Large intestine (tissue), 3 donors: Measurements from ENCODE around the gene PAK5. TPM values are rescaled to one million over a fixed set of nuclear protein-coding genes. Genes with fewer than 3 reads are reported as not detected.

Experiments
- DNase-seq, 2 donors: peaks; one replicate each; pipeline versions ENCODE4 v3.0.0 to v3.0.0-alpha.2; 2013
- H3K27ac ChIP-seq: one replicate; pipeline ENCODE4 v1.5.1; 2013; ENCODE audit warnings: low read length
- H3K27me3 ChIP-seq: 2 replicates; pipeline ENCODE4 v1.6.1; 2013; ENCODE audit warnings: low read length; ENCODE audit not compliant: control insufficient read depth, insufficient read depth
- H3K36me3 ChIP-seq: 2 replicates; pipeline ENCODE4 v1.6.1; 2013; ENCODE audit warnings: low read length; ENCODE audit not compliant: control insufficient read depth, insufficient read depth
- H3K4me1 ChIP-seq: one replicate; pipeline ENCODE4 v1.6.1; 2013; ENCODE audit warnings: low read length; ENCODE audit not compliant: control insufficient read depth, insufficient read depth
- H3K4me3 ChIP-seq: one replicate; pipeline ENCODE4 v1.5.1; 2013; ENCODE audit warnings: low read length
- H3K9me3 ChIP-seq: one replicate; pipeline ENCODE4 v1.6.1; 2013; ENCODE audit warnings: mild to moderate bottlenecking, low read depth, low read length, moderate library complexity; ENCODE audit not compliant: control insufficient read depth
- WGBS: methylation state at CpG from one replicate; pipeline ENCODE4 v1.1.5; 2013; ENCODE audit warnings: low lambda C conversion rate; ENCODE audit not compliant: insufficient coverage; 5-methylcytosine and 5-hydroxymethylcytosine counted together
- polyA plus RNA-seq: library from polyadenylated mRNA; unstranded; fragments of 120-200 nt; gene quantifications from one replicate; pipeline ENCODE4 v1.2.1, GENCODE V29; 2013

The PAK5 gene
- polyA plus RNA-seq, 1 donor, result 1.6 TPM

GRCh38 chr20:9837634-9838033, 1.2 kb downstream of the PAK5 start:
- no peak overlapping the region for H3K4me3 ChIP-seq
- no peaks in the 10 kb centered on the region for H3K36me3 ChIP-seq
- H3K27ac ChIP-seq, result no peak overlapping the region
- peaks cover 42% of the 10 kb centered on the region for H3K27me3 ChIP-seq
- H3K4me1 ChIP-seq, result peaks cover 4% of the 10 kb centered on the region
- H3K9me3 ChIP-seq, result peaks cover 3% of the 10 kb centered on the region
- no peak for DNase-seq
- WGBS, result 33% methylated on average over 3 of the region's 7 CpGs

GRCh38 chr20:9835302-9835701, 3.6 kb downstream of the PAK5 start:
- 83% methylated on average over 1 of the region's 1 CpG for whole genome bisulfite sequencing
- H3K4me3 ChIP-seq, result no peak overlapping the region

GRCh38 chr20:9831032-9831431, 7.8 kb downstream of the PAK5 start:
- no peaks in the 10 kb centered on the region for H3K4me1 ChIP-seq
- peaks cover 2% of the 10 kb centered on the region for H3K27me3 ChIP-seq
- H3K9me3 ChIP-seq, result no peaks in the 10 kb centered on the region
- DNase-seq, result no peak
- H3K36me3 ChIP-seq, result no peaks in the 10 kb centered on the region
- no peak overlapping the region for H3K4me3 ChIP-seq
- no peak overlapping the region for H3K27ac ChIP-seq
- no CpG with 5 or more reads among the region's 5 CpGs for WGBS

More at GRCh38 chr20:9835302-9835701, 3.6 kb downstream of the PAK5 start:
- H3K27ac ChIP-seq, result no peak overlapping the region
- no peaks in the 10 kb centered on the region for H3K36me3 ChIP-seq
- peaks cover 3% of the 10 kb centered on the region for H3K9me3 ChIP-seq
- no peak for DNase-seq
- peaks cover 4% of the 10 kb centered on the region for H3K4me1 ChIP-seq
- H3K27me3 ChIP-seq, result peaks cover 38% of the 10 kb centered on the region

- H3K27me3 ChIP-seq, result no peaks in the 10 kb centered on the region
- H3K4me1 ChIP-seq, result no peaks in the 10 kb centered on the region
- H3K9me3 ChIP-seq, result no peaks in the 10 kb centered on the region
- no peaks in the 10 kb centered on the region for H3K36me3 ChIP-seq
- no peak overlapping the region for H3K4me3 ChIP-seq
- peak in 1 of 2 donors; percentile 53 for DNase-seq
- no peak overlapping the region for H3K27ac ChIP-seq
Observed at GRCh38 chr20:9829835-9830234, 9.0 kb downstream of the PAK5 start.

GRCh38 chr20:9817654-9818053, 21.2 kb downstream of the PAK5 start:
- Histone ChIP-seq H3K4me1 (no peaks in the 10 kb centered on the region), H3K27ac (no peak overlapping the region)
- no peak for DNase-seq

GRCh38 chr20:9815632-9816031, 23.2 kb downstream of the PAK5 start:
- Histone ChIP-seq H3K36me3 (no peaks in the 10 kb centered on the region), H3K27me3 (no peaks in the 10 kb centered on the region), H3K27ac (no peak overlapping the region), H3K4me3 (no peak overlapping the region), H3K9me3 (no peaks in the 10 kb centered on the region), H3K4me1 (no peaks in the 10 kb centered on the region)
- no peak for DNase-seq

More at GRCh38 chr20:9817654-9818053, 21.2 kb downstream of the PAK5 start:
- Histone ChIP-seq H3K27me3 (no peaks in the 10 kb centered on the region), H3K36me3 (no peaks in the 10 kb centered on the region), H3K9me3 (no peaks in the 10 kb centered on the region), H3K4me3 (no peak overlapping the region)

- no peaks in the 10 kb centered on the region for H3K27me3 ChIP-seq
- no peak overlapping the region for H3K4me3 ChIP-seq
- DNase-seq, result no peak
- H3K36me3 ChIP-seq, result no peaks in the 10 kb centered on the region
- no CpG with 5 or more reads among the region's 1 CpG for WGBS
- no peaks in the 10 kb centered on the region for H3K4me1 ChIP-seq
- no peak overlapping the region for H3K27ac ChIP-seq
- H3K9me3 ChIP-seq, result no peaks in the 10 kb centered on the region
Observed at GRCh38 chr20:9810738-9811137, 28.1 kb downstream of the PAK5 start.

- Histone ChIP-seq H3K4me1 (no peaks in the 10 kb centered on the region), H3K27ac (no peak overlapping the region), H3K4me3 (no peak overlapping the region), H3K9me3 (no peaks in the 10 kb centered on the region), H3K27me3 (no peaks in the 10 kb centered on the region), H3K36me3 (no peaks in the 10 kb centered on the region)
- no peak for DNase-seq
- 100% methylated on average over 1 of the region's 1 CpG for WGBS
Observed at GRCh38 chr20:9809271-9809670, 29.6 kb downstream of the PAK5 start.

- H3K36me3 ChIP-seq, result no peaks in the 10 kb centered on the region
- DNase-seq, result no peak
- H3K9me3 ChIP-seq, result no peaks in the 10 kb centered on the region
- H3K27ac ChIP-seq, result no peak overlapping the region
- no peaks in the 10 kb centered on the region for H3K27me3 ChIP-seq
- no peak overlapping the region for H3K4me3 ChIP-seq
- H3K4me1 ChIP-seq, result no peaks in the 10 kb centered on the region
- no CpG with 5 or more reads among the region's 1 CpG for WGBS
Observed at GRCh38 chr20:9808166-9808565, 30.7 kb downstream of the PAK5 start.

- no peaks in the 10 kb centered on the region for H3K27me3 ChIP-seq
- no CpG with 5 or more reads among the region's 3 CpGs for WGBS
- no peak overlapping the region for H3K27ac ChIP-seq
- H3K36me3 ChIP-seq, result no peaks in the 10 kb centered on the region
- H3K4me3 ChIP-seq, result no peak overlapping the region
- no peaks in the 10 kb centered on the region for H3K4me1 ChIP-seq
- DNase-seq, result no peak
- no peaks in the 10 kb centered on the region for H3K9me3 ChIP-seq
Observed at GRCh38 chr20:9807136-9807535, 31.7 kb downstream of the PAK5 start.

- H3K27ac ChIP-seq, result no peak overlapping the region
- H3K9me3 ChIP-seq, result no peaks in the 10 kb centered on the region
- H3K4me3 ChIP-seq, result no peak overlapping the region
- H3K4me1 ChIP-seq, result no peaks in the 10 kb centered on the region
- no peaks in the 10 kb centered on the region for H3K36me3 ChIP-seq
- WGBS, result no CpG with 5 or more reads among the region's 1 CpG
- DNase-seq, result peak; percentile 18 to 55
- H3K27me3 ChIP-seq, result no peaks in the 10 kb centered on the region
Observed at GRCh38 chr20:9800421-9800820, 38.5 kb downstream of the PAK5 start.
